Endothelial cell of umbilical vein (primary cell): ENCODE data around the gene TICAM2. TPM values are rescaled to one million over a fixed set of nuclear protein-coding genes. Genes with fewer than 3 reads are reported as not detected.

Experiments used
- BruUV-seq: library from RNA; stranded (reverse); fragments of 400-500 nt; replicated peaks from 2 replicates; lab custom pipeline; 2021; lab: Mats Ljungman, UMichigan
- CTCF ChIA-PET: fragments of 300-600, 350-600 bp; sonication (Branson Sonifier 250); formaldehyde crosslinking; loops from one replicate; lab custom pipeline; 2021; ENCODE audit warnings: antibody characterized with exemption, inconsistent platforms; lab: Charles Lee
- POLR2A ChIA-PET: fragments of 300-600, 350-600 bp; sonication (Branson Sonifier 250); formaldehyde crosslinking; loops from one replicate; lab custom pipeline; 2021; ENCODE audit warnings: antibody characterized with exemption, inconsistent platforms; lab: Charles Lee
- DNase-seq: peaks from one replicate; pipeline ENCODE4 v3.0.0-alpha.2; 2011; ENCODE audit warnings: low read depth, low spot score
- FAIRE-seq: peaks from 2 replicates; lab custom pipeline; 2011; peaks lifted over from hg19 to GRCh38; lab: Jason Lieb, UNC
- H2AFZ ChIP-seq: 2 replicates; pipeline ENCODE4 v1.6.0; 2012; ENCODE audit warnings: low read depth, low read length, control low read depth, inconsistent platforms
- H3K27ac ChIP-seq: 2 replicates; pipeline ENCODE4 v1.5.1; 2011; ENCODE audit warnings: low read depth, mild to moderate bottlenecking, control low read depth, low read length, moderate library complexity; ENCODE audit not compliant: insufficient read depth
- H3K27me3 ChIP-seq, 2 experiments: 2 replicates each; pipeline versions ENCODE4 v1.6.0 to v1.6.1; 2011; ENCODE audit warnings: low read length in 2 of 2, mixed read lengths in 1 of 2; ENCODE audit not compliant: control insufficient read depth in 2 of 2, insufficient read depth in 2 of 2
- H3K36me3 ChIP-seq, 2 experiments: 2 replicates in 1 of 2; 3 replicates in 1 of 2; pipeline ENCODE4 v1.5.1; 2011; ENCODE audit warnings: low read length in 2 of 2, mild to moderate bottlenecking in 1 of 2, moderate library complexity in 1 of 2; ENCODE audit not compliant: control insufficient read depth in 2 of 2, insufficient read depth in 2 of 2; ENCODE audit errors: extremely low read depth in 1 of 2
- H3K4me1 ChIP-seq: 3 replicates; pipeline ENCODE4 v1.5.1; 2011; ENCODE audit warnings: mild to moderate bottlenecking, low read length; ENCODE audit not compliant: control insufficient read depth, insufficient read depth; ENCODE audit errors: extremely low read depth
- H3K4me2 ChIP-seq: 2 replicates; pipeline ENCODE4 v1.6.1; 2011; ENCODE audit warnings: low read length, control low read depth, mixed read lengths; ENCODE audit not compliant: insufficient read depth
- H3K4me3 ChIP-seq, 3 experiments: fragments of 200-600 bp in 1 of 3; sonication (generic), shearing (Covaris generic) in 1 of 3; replicated peaks in 1 of 3; 2 replicates each; pipeline ENCODE4 v1.5.1; 2011 to 2016; ENCODE audit warnings: control low read depth in 3 of 3, low read length in 3 of 3, mild to moderate bottlenecking in 2 of 3, inconsistent platforms in 1 of 3, low read depth in 1 of 3, moderate library complexity in 1 of 3; ENCODE audit not compliant: insufficient read depth in 1 of 3
- H3K79me2 ChIP-seq: 2 replicates; pipeline ENCODE4 v1.6.0; 2012; ENCODE audit warnings: low read length, inconsistent platforms; ENCODE audit not compliant: control insufficient read depth, insufficient read depth
- H3K9ac ChIP-seq: replicated peaks from 2 replicates; pipeline ENCODE3; 2011; ENCODE audit warnings: low read length, control low read depth; ENCODE audit not compliant: insufficient read depth; ENCODE audit errors: extremely low read depth
- H3K9me1 ChIP-seq: replicated peaks from 3 replicates; pipeline ENCODE4 v1.6.0; 2011; ENCODE audit warnings: mild to moderate bottlenecking, low read length; ENCODE audit not compliant: control insufficient read depth, insufficient read depth; ENCODE audit errors: extremely low read depth
- H3K9me3 ChIP-seq: replicated peaks from 2 replicates; pipeline ENCODE4 v1.5.1; 2012; ENCODE audit warnings: low read length, inconsistent platforms; ENCODE audit not compliant: control insufficient read depth, insufficient read depth
- H4K20me1 ChIP-seq: replicated peaks from 2 replicates; pipeline ENCODE3; 2011; ENCODE audit warnings: mild to moderate bottlenecking, low read length; ENCODE audit not compliant: control insufficient read depth, insufficient read depth; ENCODE audit errors: extremely low read depth
- JUN ChIP-seq: IDR thresholded peaks from 2 replicates; pipeline ENCODE4 v1.6.1; 2011; ENCODE audit warnings: borderline replicate concordance, low read depth; ENCODE audit not compliant: insufficient read length, insufficient read depth
- MAX ChIP-seq: IDR thresholded peaks from 2 replicates; pipeline ENCODE4 v1.6.1; 2011; ENCODE audit not compliant: insufficient read depth, insufficient read length
- POLR2A ChIP-seq: IDR thresholded peaks from 2 replicates; pipeline ENCODE4 v1.6.1; 2012; ENCODE audit warnings: low read depth, mild to moderate bottlenecking, control low read depth, low read length
- POLR2AphosphoS5 ChIP-seq: IDR thresholded peaks from 2 replicates; pipeline ENCODE4 v1.6.1; 2012; ENCODE audit warnings: low read depth, mild to moderate bottlenecking, control low read depth, low read length, moderate library complexity; ENCODE audit not compliant: insufficient read depth
- dilution Hi-C: fragments of 300-500 bp; cut with MboI; formaldehyde crosslinking; loops from one replicate; pipeline ENCODE4 v1.15.0; 2019; ENCODE audit warnings: low sequenced_read_pairs; ENCODE audit not compliant: extremely low pct_ligation_motif_present
- intact Hi-C: fragments of 100-400 bp; cut with micrococcal nuclease; formaldehyde crosslinking; loops from one replicate; pipeline ENCODE4 v1.10.0; 2022
- polyA plus RNA-seq, 4 experiments: library from polyadenylated mRNA; depleted of rRNA in 3 of 4; stranded (reverse) in 3 of 4; unstranded in 1 of 4; fragments of >200 nt; gene quantifications; 2 replicates each; pipeline versions ENCODE4 v1.2.1 to v1.2.3, GENCODE V29; 2011 to 2012; ENCODE audit warnings: missing spikeins in 1 of 4
- total RNA-seq: library from RNA; stranded (reverse); gene quantifications from 2 replicates; pipeline ENCODE4 v1.2.3, GENCODE V29; 2021

The TICAM2 gene
- total and polyA plus RNA-seq, 2 donors (not counting 3 experiments of a cell fraction or from before 2014, with no cell fraction given), result 0.18 to 3.5 TPM

GRCh38 chr5:115559524-115559923 is 42.8 kb downstream of the TICAM2 start:
- POLR2A ChIA-PET, result no interaction called here

GRCh38 chr5:115558388-115558956 is 43.8 kb downstream of the TICAM2 start:
- intact Hi-C loops, result loop anchor here (1.0 to 2.0 kb wide), 2 partner anchors 14 to 16 kb away; partner anchors contain the start of gene FEM1C
- Histone ChIP-seq H2AFZ (peak overlapping the region; percentile 93), H3K9me3 (no peaks in the 10 kb centered on the region), H3K9ac (peak overlapping the region; percentile 56), H3K9me1 (no peaks in the 10 kb centered on the region), H3K27me3 (no peaks in the 10 kb centered on the region), H3K36me3 (no peaks in the 10 kb centered on the region), H3K27ac (peak overlapping the region; percentile 94), H3K4me3 (no peak overlapping the region), H3K79me2 (no peaks in the 10 kb centered on the region), H3K4me1 (peaks cover 29% of the 10 kb centered on the region), H3K4me2 (peak overlapping the region; percentile 68), H4K20me1 (no peaks in the 10 kb centered on the region)
- peak; percentile 52 for DNase-seq
- TF ChIP-seq POLR2A (no peak), POLR2AphosphoS5 (no peak)
- no TSS peak for BruUV-seq
- FAIRE-seq, result peak; percentile 26
- POLR2A ChIA-PET, result no interaction called here
- dilution Hi-C loops, result no loop called here
- CTCF ChIA-PET, result interaction anchor here (1.0 to 2.3 kb wide), 3 partner anchors 9 to 19 kb away, joined by 3 to 13 read pairs (median 4); no protein-coding TSS in a partner anchor

More at GRCh38 chr5:115559524-115559923, 42.8 kb downstream of the TICAM2 start:
- no peak overlapping the region for H3K27ac ChIP-seq
- H3K27me3 ChIP-seq, result no peaks in the 10 kb centered on the region
- DNase-seq (no peak), FAIRE-seq (no peak)
- TF ChIP-seq MAX, result no peak
- TF ChIP-seq JUN, result peak; percentile 16
- H3K4me3 ChIP-seq, result no peak overlapping the region
- no peaks in the 10 kb centered on the region for H4K20me1 ChIP-seq
- dilution Hi-C loops (no loop called here), intact Hi-C loops (loop anchor here (2.0 kb wide), 1 partner anchor 15 kb away; no protein-coding TSS in a partner anchor)
- H2AFZ ChIP-seq, result no peak overlapping the region
- CTCF ChIA-PET, result interaction anchor here (1.0 to 2.3 kb wide), 4 partner anchors 8 to 250 kb away, joined by 3 to 13 read pairs (median 4); no protein-coding TSS in a partner anchor
- no TSS peak for BruUV-seq
- H3K4me1 ChIP-seq, result peaks cover 29% of the 10 kb centered on the region
- no peaks in the 10 kb centered on the region for H3K36me3 ChIP-seq
- no peak overlapping the region for H3K9ac ChIP-seq
- no peak overlapping the region for H3K4me2 ChIP-seq
- H3K79me2 ChIP-seq, result no peaks in the 10 kb centered on the region
- no peaks in the 10 kb centered on the region for H3K9me3 ChIP-seq
- no peaks in the 10 kb centered on the region for H3K9me1 ChIP-seq
